Right renal pelvis (tissue), 4 donors: ENCODE measurements around the gene MRPL57. TPM values are rescaled to one million over a fixed set of nuclear protein-coding genes. Genes with fewer than 3 reads are reported as not detected.

Experiments used
- polyA plus RNA-seq, 4 donors: library from polyadenylated mRNA; unstranded; fragments of 120-200 nt; gene quantifications; one replicate each; pipeline ENCODE4 v1.2.1, GENCODE V29; 2013; ENCODE audit not compliant: insufficient read length in 4 of 4

MRPL57 gene
- polyA plus RNA-seq, 4 donors: 21.7 to 28.8 (median 25.3) TPM

Other genes starting within 250 kb of the MRPL57 start
- gene LATS2, start 115.1 kb upstream of the MRPL57 start, polyA plus RNA-seq: 10 to 100 TPM; 26.6 to 29.6 (median 28.0) TPM
- 100 to 1,000 TPM; 260 to 327 (median 295) TPM for gene SAP18, start 36.5 kb upstream of the MRPL57 start, polyA plus RNA-seq
- gene SKA3, start 106 bp upstream of the MRPL57 start, polyA plus RNA-seq: 10 to 100 TPM; 10.9 to 13.8 (median 12.4) TPM